ENCODE data around the gene SMCR8.
"Not testable (repeated sequence)": the region's sequence is repeated elsewhere in the genome, so short reads cannot be mapped to it uniquely, and the experiment has no call there.

SMCR8 gene

GRCh38 chr17:18360518-18360917 is 45.4 kb downstream of the SMCR8 start:
- no peak for DNase-seq (ENCODE audit: low read depth, low spot score)

DNA sequence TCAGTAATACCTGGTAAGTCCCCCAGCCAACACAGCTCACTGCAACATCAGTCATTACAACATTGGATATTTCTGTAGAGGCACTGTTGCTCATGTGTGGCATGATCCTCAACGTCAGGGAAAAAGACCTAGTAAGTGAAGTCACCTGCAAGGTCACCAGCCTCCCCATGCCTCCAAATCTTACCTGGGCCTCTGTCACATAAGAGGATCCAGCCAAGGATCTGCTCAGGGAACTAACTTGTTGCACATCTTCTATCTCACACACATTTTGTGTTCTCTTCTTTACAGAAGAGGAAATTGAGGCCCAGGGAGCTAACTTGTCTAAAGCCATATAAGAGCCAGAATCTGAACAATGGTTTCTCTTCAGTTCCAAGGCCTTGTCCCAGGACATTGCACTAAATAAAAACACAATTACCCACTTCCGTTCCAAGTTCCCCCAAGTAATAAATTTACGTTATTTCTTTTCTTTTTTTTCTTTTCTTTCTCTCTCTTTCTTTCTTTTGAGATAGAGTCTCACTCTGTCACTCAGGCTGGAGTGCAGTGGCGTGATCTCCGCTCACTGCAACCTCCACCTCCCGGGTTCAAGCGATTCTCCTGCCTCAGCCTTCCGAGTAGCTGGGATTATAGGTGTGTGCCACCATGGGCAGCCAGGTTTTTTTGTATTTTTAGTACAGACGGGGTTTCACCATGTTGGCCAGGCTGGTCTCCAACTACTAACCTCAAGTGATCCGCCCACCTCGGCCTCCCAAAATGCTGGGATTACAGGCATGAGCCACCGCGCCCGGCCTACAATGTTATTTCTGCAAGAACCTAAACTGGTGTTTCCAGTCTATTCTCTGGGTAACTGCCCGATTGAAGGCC is 47.0 kb downstream of the SMCR8 start:
- no peak for DNase-seq (ENCODE audit: low read depth, low spot score)

GRCh38 chr17:18362698-18363100 is 47.6 kb downstream of the SMCR8 start:
- no peak for DNase-seq (ENCODE audit: low read depth, low spot score)

GRCh38 chr17:18363101-18364049 is 48.3 kb downstream of the SMCR8 start, which contains the start of gene SHMT1:
Gene SHMT1 (minus strand): TSS chr17:18363550. CDS start chr17:18355981, 7,569 bp downstream.
- peak; percentile 89 for DNase-seq (ENCODE audit: low read depth, low spot score)

- no peak for DNase-seq (ENCODE audit: low read depth, low spot score)
Observed at GRCh38 chr17:18364166-18364565, 49.1 kb downstream of the SMCR8 start.

GRCh38 chr17:18368946-18369345 is 53.9 kb downstream of the SMCR8 start:
- no peak for DNase-seq (ENCODE audit: low read depth, low spot score)

GRCh38 chr17:18370761-18371160 is 55.7 kb downstream of the SMCR8 start:
- DNase-seq (ENCODE audit: low read depth, low spot score), result no peak

DNA sequence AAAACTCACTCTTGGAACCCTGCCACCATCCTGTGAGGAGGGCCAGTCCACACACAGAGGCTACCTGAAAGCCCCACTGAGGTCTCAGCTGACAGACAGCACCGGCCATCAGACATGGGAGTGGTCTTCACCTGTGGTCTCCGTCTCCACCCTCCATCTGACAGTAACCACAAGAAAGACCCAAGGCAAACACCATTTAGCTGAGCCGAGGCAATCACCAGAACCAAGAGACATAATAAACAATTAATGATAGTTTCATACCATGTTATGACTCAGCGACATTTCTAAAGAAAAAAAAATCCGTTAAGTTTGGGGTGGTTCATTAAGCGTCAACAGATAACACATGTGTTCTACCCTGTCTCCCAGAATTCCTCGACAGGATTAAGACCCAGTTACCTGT is 56.4 kb downstream of the SMCR8 start:
- no peak for DNase-seq (ENCODE audit: low read depth, low spot score)

DNA sequence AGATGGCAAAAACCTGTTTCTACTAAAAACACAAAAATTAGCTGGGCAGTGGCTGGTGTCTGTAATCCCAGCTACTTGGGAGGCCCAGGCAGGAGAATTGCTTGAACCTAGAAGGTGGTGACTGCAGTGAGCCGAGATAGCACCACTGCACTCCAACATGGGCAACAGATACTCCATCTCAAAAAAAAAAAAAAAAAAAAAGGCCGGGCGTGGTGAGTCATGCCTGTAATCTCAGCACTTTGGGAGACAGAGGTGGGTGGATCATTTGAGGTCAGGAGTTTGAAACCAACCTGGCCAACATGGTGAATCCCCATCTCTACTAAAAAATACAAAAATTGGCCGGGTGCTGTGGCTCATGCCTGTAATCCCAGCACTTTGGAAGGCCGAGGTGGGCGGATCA is 58.1 kb downstream of the SMCR8 start:
- DNase-seq (ENCODE audit: low read depth, low spot score), result not testable (repeated sequence)

- DNase-seq (ENCODE audit: low read depth, low spot score), result no peak
Observed at GRCh38 chr17:18374216-18374615, 59.1 kb downstream of the SMCR8 start.

Data from iPS DF 19.7 (cell line).